Fibroblast of pulmonary artery (primary cell): ENCODE results near the gene CNOT3.

Source experiments
- DNase-seq: peaks from one replicate; pipeline ENCODE4 v3.0.0-alpha.2; 2010; ENCODE audit warnings: low read depth
- H3K4me3 ChIP-seq: replicated peaks from 2 replicates; pipeline ENCODE4 v1.5.1; 2011; ENCODE audit warnings: low read depth, mild to moderate bottlenecking, control low read depth, low read length, moderate library complexity
- CTCF ChIP-seq: IDR thresholded peaks from 2 replicates; pipeline ENCODE4 v1.5.1; 2011; ENCODE audit warnings: mild to moderate bottlenecking, control low read depth, low read length, inconsistent platforms; ENCODE audit errors: missing control alignments

Gene CNOT3

DNA sequence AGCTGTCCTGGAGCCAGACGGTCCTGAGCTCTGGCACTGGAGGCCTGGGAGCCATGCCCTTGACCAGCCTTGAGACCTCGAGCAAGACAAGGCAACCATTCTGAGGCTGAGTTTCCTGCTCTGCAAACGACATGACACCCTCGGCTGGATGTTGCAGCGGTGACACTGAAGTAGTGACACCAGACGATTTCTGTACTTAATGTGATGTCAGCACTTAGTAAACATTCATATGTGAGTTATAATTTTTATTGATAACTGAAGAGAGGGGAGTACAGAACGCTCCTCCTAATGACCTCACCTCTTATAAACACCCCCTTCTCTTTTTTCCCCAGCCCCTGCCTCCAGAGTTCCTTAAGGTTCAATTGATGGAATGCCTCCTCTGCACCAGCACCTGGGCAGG, 29.1 kb upstream of the CNOT3 start:
- H3K4me3 ChIP-seq: no peak overlapping the region
- TF ChIP-seq CTCF: no peak
- no peak for DNase-seq

DNA sequence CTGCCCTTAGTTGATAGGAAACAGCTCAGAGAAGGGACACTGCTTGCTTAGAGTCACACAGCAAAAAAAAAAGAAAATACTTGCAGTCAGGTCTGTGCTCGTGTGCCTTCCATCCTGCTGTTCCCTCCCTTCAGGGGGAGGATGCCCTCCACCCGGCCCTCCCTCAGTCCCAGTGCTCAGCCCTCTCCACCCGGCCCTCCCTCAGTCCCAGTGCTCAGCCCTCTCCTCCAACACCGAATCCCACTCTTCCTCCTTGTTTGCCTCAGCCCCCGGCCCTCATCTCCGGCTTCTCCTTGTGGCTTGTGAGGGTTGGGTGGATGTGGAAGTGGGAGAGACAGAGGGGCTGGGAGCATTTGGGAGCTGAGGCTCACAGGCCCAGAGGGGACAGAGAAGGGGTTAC, 27.9 kb upstream of the CNOT3 start:
- no peak for DNase-seq
- TF ChIP-seq CTCF: no peak
- no peak overlapping the region for H3K4me3 ChIP-seq

GRCh38 chr19:54114340-54115108, 23.0 kb upstream of the CNOT3 start:
- peak; percentile 42 for DNase-seq
- H3K4me3 ChIP-seq: peak overlapping the region; percentile 82
- TF ChIP-seq CTCF: no peak

DNA sequence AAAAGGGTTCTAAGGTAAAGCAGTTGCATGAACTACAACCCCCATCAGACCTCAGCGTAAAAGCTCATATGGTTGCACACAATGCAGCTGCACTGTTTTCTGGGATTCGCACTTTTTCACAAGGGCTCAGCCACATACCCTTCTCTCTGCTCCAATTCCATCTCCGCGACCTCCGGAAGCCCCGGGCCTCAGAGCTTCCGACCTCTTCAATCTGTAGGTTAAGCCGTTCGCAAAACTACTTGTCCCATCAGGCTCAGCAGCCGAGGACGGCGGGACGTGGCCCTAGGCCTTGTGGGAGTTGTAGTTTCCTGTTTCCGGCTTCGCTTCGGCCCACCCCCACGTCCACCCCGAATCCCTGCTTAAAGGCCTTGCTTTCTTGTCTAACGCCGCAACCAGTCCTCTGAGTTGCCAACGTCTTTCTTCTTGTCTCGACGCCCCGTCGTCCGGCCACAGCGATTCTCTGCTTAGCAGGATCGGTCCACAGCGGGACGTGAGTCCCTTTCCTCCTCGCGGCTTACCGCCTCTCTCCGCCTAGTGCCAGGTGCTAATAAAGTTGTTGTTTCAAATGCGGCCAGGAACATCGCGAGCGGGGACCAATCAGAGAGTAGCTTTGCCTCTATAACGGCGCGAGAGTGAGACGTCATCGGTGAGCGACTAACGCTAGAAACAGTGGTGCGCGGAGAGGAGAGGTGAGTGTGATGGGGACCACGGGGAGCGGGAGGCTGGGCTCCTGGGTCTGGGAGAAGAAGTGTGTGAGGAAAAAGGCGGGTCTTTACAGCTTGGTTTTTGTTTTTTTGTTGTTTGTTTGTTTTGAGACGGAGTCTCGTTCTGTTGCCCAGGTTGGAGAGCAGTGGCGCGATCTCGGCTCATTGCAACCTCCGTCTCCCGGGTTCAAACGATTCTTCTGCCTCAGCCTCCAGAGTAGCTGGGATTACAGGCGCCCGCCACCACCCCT, 22.2 kb upstream of the CNOT3 start, which contains the start of the genes PRPF31 and TFPT:
Gene PRPF31, plus strand, starts transcription at position 646 of the 955 bp plus-strand sequence. CDS start 2,525 bp downstream, outside the sequence.
Gene TFPT, minus strand, starts transcription at position 549 of the 955 bp plus-strand sequence. Its CDS starts 388 bp downstream, at position 161.
- TF ChIP-seq CTCF: no peak
- H3K4me3 ChIP-seq: peak within 1 kb of the TSS; percentile 82
- peak; percentile 99 for DNase-seq

GRCh38 chr19:54121259-54121658, 16.3 kb upstream of the CNOT3 start:
- H3K4me3 ChIP-seq: no peak overlapping the region
- TF ChIP-seq CTCF: no peak
- DNase-seq: no peak

- no peak for DNase-seq
- no peak overlapping the region for H3K4me3 ChIP-seq
- TF ChIP-seq CTCF: no peak
Measured at GRCh38 chr19:54123682-54124081, 13.9 kb upstream of the CNOT3 start.
